Stimulated activated CD8-positive, alpha-beta memory T cell treated with anti-CD3 and anti-CD28 coated beads, Interleukin-2, amount 100 ng/mL, for 1 hour (primary cell): ENCODE results near the gene IGFL1.
"Not testable (repeated sequence)": the region's sequence is repeated elsewhere in the genome, so short reads cannot be mapped to it uniquely, and the experiment has no call there.

Experiments
- DNase-seq, 2 donors: peaks; one replicate each; pipeline ENCODE4 v3.0.0-alpha.2; 2020; ENCODE audit warnings: low read depth in 2 of 2

The IGFL1 gene

GRCh38 chr19:46202426-46202825 is 27.1 kb upstream of the IGFL1 start:
- no peak for DNase-seq

- no peak for DNase-seq
These were observed 26.4 kb upstream of the IGFL1 start for GRCh38 chr19:46202872-46203860.

GRCh38 chr19:46204008-46204407 is 25.5 kb upstream of the IGFL1 start:
- DNase-seq = no peak

GRCh38 chr19:46205183-46205984 is 24.2 kb upstream of the IGFL1 start:
- no peak for DNase-seq

GRCh38 chr19:46206176-46206575 is 23.4 kb upstream of the IGFL1 start:
- no peak for DNase-seq

GRCh38 chr19:46206682-46207081 is 22.9 kb upstream of the IGFL1 start:
- no peak for DNase-seq

- DNase-seq = not testable (repeated sequence)
These were observed 21.7 kb upstream of the IGFL1 start for GRCh38 chr19:46207858-46208257.

GRCh38 chr19:46209051-46209450 is 20.5 kb upstream of the IGFL1 start:
- DNase-seq = no peak

GRCh38 chr19:46209472-46209871 is 20.1 kb upstream of the IGFL1 start:
- DNase-seq = no peak

GRCh38 chr19:46210669-46211068 is 18.9 kb upstream of the IGFL1 start:
- no peak for DNase-seq

GRCh38 chr19:46211201-46211881 is 18.2 kb upstream of the IGFL1 start:
- no peak for DNase-seq

GRCh38 chr19:46212592-46212991 is 16.9 kb upstream of the IGFL1 start:
- DNase-seq = not testable (repeated sequence)

- DNase-seq = no peak
These were observed 16.4 kb upstream of the IGFL1 start for GRCh38 chr19:46213156-46213555.

GRCh38 chr19:46213806-46214205 is 15.7 kb upstream of the IGFL1 start:
- no peak for DNase-seq

- no peak for DNase-seq
These were observed 12.9 kb upstream of the IGFL1 start for GRCh38 chr19:46216612-46217011.

- no peak for DNase-seq
These were observed 12.1 kb upstream of the IGFL1 start for GRCh38 chr19:46217476-46217875.

- DNase-seq = no peak
These were observed 11.4 kb upstream of the IGFL1 start for GRCh38 chr19:46218160-46218559.

GRCh38 chr19:46220038-46220615 is 9.4 kb upstream of the IGFL1 start:
- DNase-seq = no peak

- no peak for DNase-seq
These were observed 8.4 kb upstream of the IGFL1 start for GRCh38 chr19:46221152-46221551.

GRCh38 chr19:46221981-46222610 is 7.4 kb upstream of the IGFL1 start:
- no peak for DNase-seq

GRCh38 chr19:46223787-46224186 is 5.8 kb upstream of the IGFL1 start:
- not testable (repeated sequence) for DNase-seq
